Measurements from ENCODE around the gene LTV1. TPM values are rescaled to one million over a fixed set of nuclear protein-coding genes. Genes with fewer than 3 reads are reported as not detected.

The LTV1 gene
- total RNA-seq, 2 experiments from 2014 or later = 18.3 to 18.8 TPM

Other genes with a start within 250 kb of the LTV1 start
- 10 to 100 TPM; 41.5 to 46.3 TPM for gene PHACTR2, start 165.4 kb upstream of the LTV1 start, total RNA-seq
- not detected for gene ZC2HC1B, start 21.1 kb downstream of the LTV1 start, total RNA-seq
- gene PLAGL1, start 164.9 kb downstream of the LTV1 start, total RNA-seq = 1 to 10 TPM; 5.7 to 6.3 TPM